GM23248 (cell line): ENCODE results near the gene TPP1. TPM values are rescaled to one million over a fixed set of nuclear protein-coding genes. Genes with fewer than 3 reads are reported as not detected.

ENCODE experiments used
- DNase-seq: peaks from one replicate; pipeline ENCODE4 v3.0.0-alpha.2; 2015
- H2AFZ ChIP-seq: fragments of 200-600 bp; sonication (generic); 2 replicates; pipeline ENCODE4 v1.6.1; 2016; ENCODE audit warnings: antibody characterized with exemption
- H3F3A ChIP-seq: fragments of 200-600 bp; sonication (generic); 2 replicates; pipeline ENCODE4 v1.6.1; 2016; ENCODE audit warnings: mild to moderate bottlenecking, antibody characterized with exemption, mixed run types; ENCODE audit not compliant: insufficient read depth
- H3K27ac ChIP-seq: fragments of 200-600 bp; sonication (generic); 2 replicates; pipeline ENCODE4 v1.5.1; 2016; ENCODE audit warnings: mild to moderate bottlenecking
- H3K27me3 ChIP-seq: fragments of 200-600 bp; sonication (generic); replicated peaks from 2 replicates; pipeline ENCODE4 v1.6.1; 2016; ENCODE audit warnings: mild to moderate bottlenecking; ENCODE audit not compliant: insufficient read depth
- H3K36me3 ChIP-seq: fragments of 200-600 bp; sonication (generic); 2 replicates; pipeline ENCODE4 v1.6.1; 2016; ENCODE audit warnings: low read depth, mild to moderate bottlenecking
- H3K4me1 ChIP-seq: fragments of 200-600 bp; sonication (generic); 2 replicates; pipeline ENCODE4 v1.6.1; 2016; ENCODE audit warnings: mild to moderate bottlenecking; ENCODE audit not compliant: insufficient read depth
- H3K4me2 ChIP-seq: fragments of 200-600 bp; sonication (generic); one replicate; pipeline ENCODE4 v1.6.1; 2016; ENCODE audit warnings: mild to moderate bottlenecking; ENCODE audit not compliant: unreplicated experiment
- H3K4me3 ChIP-seq: fragments of 200-600 bp; sonication (generic); 2 replicates; pipeline ENCODE4 v1.5.1; 2016; ENCODE audit warnings: mild to moderate bottlenecking
- H3K79me2 ChIP-seq: fragments of 200-600 bp; sonication (generic); 2 replicates; pipeline ENCODE4 v1.6.1; 2016; ENCODE audit warnings: mild to moderate bottlenecking; ENCODE audit not compliant: insufficient read depth
- H3K9ac ChIP-seq: fragments of 200-600 bp; sonication (generic); 2 replicates; pipeline ENCODE4 v1.6.1; 2016; ENCODE audit warnings: mild to moderate bottlenecking
- H3K9me2 ChIP-seq: fragments of 200-600 bp; sonication (generic); 2 replicates; pipeline ENCODE4 v1.6.1; 2016; ENCODE audit warnings: mixed run types, mild to moderate bottlenecking, moderate library complexity; ENCODE audit not compliant: insufficient read depth
- H3K9me3 ChIP-seq: fragments of 200-600 bp; sonication (generic); one replicate; pipeline ENCODE4 v1.6.1; 2017; ENCODE audit warnings: low read depth
- H4K20me1 ChIP-seq: fragments of 200-600 bp; sonication (generic); 2 replicates; pipeline ENCODE4 v1.6.0; 2016; ENCODE audit not compliant: insufficient read depth
- EZH2 ChIP-seq: fragments of 200-600 bp; sonication (generic); IDR thresholded peaks from 2 replicates; pipeline ENCODE4 v1.6.1; 2018; ENCODE audit warnings: antibody characterized with exemption, mild to moderate bottlenecking; ENCODE audit not compliant: insufficient read depth, poor library complexity, severe bottlenecking
- EZH2phosphoT487 ChIP-seq: fragments of 200-600 bp; sonication (generic); IDR thresholded peaks from 2 replicates; pipeline ENCODE4 v1.6.1; 2018; ENCODE audit warnings: antibody characterized with exemption, moderate library complexity, mild to moderate bottlenecking, low read depth; ENCODE audit not compliant: insufficient read depth
- WGBS, 2 experiments: methylation state at CpG; one replicate each; pipeline ENCODE4 v1.1.6; 2015 to 2017; ENCODE audit warnings: low lambda C conversion rate in 2 of 2, low coverage in 1 of 2; ENCODE audit errors: missing lambda C conversion rate in 2 of 2; 5-methylcytosine and 5-hydroxymethylcytosine counted together
- in situ Hi-C: fragments of 300-500 bp; cut with MboI; formaldehyde crosslinking; loops from 2 replicates; pipeline ENCODE4 v1.15.0; 2020
- polyA plus RNA-seq: library from polyadenylated mRNA; unstranded; fragments of >200 nt; fragmentation: Nextera tagmentation; extraction: Ambion mirVana; gene quantifications from 2 replicates; pipeline ENCODE4 v1.2.1, GENCODE V29; 2016
- total RNA-seq: library from RNA; depleted of rRNA; stranded (reverse); fragments of >200 nt; shearing (Covaris generic); gene quantifications from 2 replicates; pipeline ENCODE4 v1.2.3, GENCODE V29; 2014

Gene TPP1
- total and polyA plus RNA-seq, 2 experiments from 2014 or later, result 37.6 to 66.3 TPM

DNA sequence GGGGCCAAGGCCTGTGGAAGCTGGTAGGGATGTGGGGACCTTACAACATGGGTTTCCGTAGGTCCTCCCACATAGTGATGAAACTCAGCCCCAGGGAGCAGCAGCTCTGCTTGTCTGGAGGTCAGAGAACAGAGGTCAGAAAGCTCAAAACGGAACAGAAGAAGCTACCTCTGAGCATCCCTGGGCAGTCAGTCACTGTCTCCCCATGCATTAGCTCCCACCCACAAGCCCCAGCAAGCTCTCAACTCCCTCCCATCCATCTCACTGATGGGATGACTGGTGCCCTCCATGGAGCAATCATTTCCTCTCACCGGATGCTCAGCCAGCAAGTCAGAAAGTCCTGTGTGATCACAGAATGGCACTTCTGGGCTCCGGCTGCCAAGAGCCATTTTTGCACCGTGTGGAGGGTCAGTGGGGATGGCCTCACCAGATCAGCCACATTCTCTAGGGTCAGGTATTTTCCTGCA lies 1.9 kb downstream of the TPP1 start:
- H3K4me1 ChIP-seq, result peaks cover 25% of the 10 kb centered on the region
- H3K4me3 ChIP-seq, result peak overlapping the region; percentile 84
- peaks cover 31% of the 10 kb centered on the region for H3F3A ChIP-seq
- TF ChIP-seq EZH2 (no peak), EZH2phosphoT487 (no peak)
- peak; percentile 59 for DNase-seq
- H2AFZ ChIP-seq, result 0 out of 2 replicates have a peak overlapping the region, but pooled peaks have one; percentile 90
- peak overlapping the region; percentile 87 for H3K9ac ChIP-seq
- WGBS, 2 experiments, result 48 to 56% methylated on average over 5 of the region's 5 CpGs
- H3K27me3 ChIP-seq, result no peaks in the 10 kb centered on the region
- H3K27ac ChIP-seq, result peak overlapping the region; percentile 73; the same call in 1 of the 2 replicates
- in situ Hi-C loops, result no loop called here
- peak overlapping the region; percentile 97 for H3K4me2 ChIP-seq
- no peaks in the 10 kb centered on the region for H4K20me1 ChIP-seq
- H3K36me3 ChIP-seq, result no peaks in the 10 kb centered on the region
- H3K9me3 ChIP-seq, result no peaks in the 10 kb centered on the region
- H3K79me2 ChIP-seq, result peaks cover 15% of the 10 kb centered on the region; the same call in 1 of the 2 replicates
- no peaks in the 10 kb centered on the region for H3K9me2 ChIP-seq

- in situ Hi-C loops, result no loop called here
- Histone ChIP-seq H3K27ac (0 out of 2 replicates have a peak overlapping the region, but pooled peaks have one; percentile 8), H2AFZ (no peak overlapping the region), H3K9me3 (no peaks in the 10 kb centered on the region), H3K9ac (no peak overlapping the region), H3K9me2 (no peaks in the 10 kb centered on the region), H3K79me2 (peaks cover 16% of the 10 kb centered on the region), H3K4me3 (no peak overlapping the region), H3K27me3 (no peaks in the 10 kb centered on the region), H3K4me1 (peaks cover 25% of the 10 kb centered on the region), H4K20me1 (no peaks in the 10 kb centered on the region), H3F3A (peaks cover 31% of the 10 kb centered on the region), H3K36me3 (no peaks in the 10 kb centered on the region), H3K4me2 (no peak overlapping the region)
- WGBS, 2 experiments, result 88 to 93% methylated on average over 12 to 14 of the region's 14 CpGs
- peak; percentile 31 for DNase-seq
- TF ChIP-seq EZH2, result no peak
- no peak for TF ChIP-seq EZH2phosphoT487
Measured at GRCh38 chr11:6616596-6617250, 2.5 kb downstream of the TPP1 start.

- Histone ChIP-seq H4K20me1 (no peaks in the 10 kb centered on the region), H3K4me2 (no peak overlapping the region), H2AFZ (no peak overlapping the region), H3K27me3 (no peaks in the 10 kb centered on the region), H3K9me3 (no peaks in the 10 kb centered on the region), H3K79me2 (peaks cover 22% of the 10 kb centered on the region), H3K9me2 (no peaks in the 10 kb centered on the region), H3K9ac (no peak overlapping the region), H3F3A (peaks cover 34% of the 10 kb centered on the region), H3K27ac (no peak overlapping the region), H3K4me1 (peaks cover 27% of the 10 kb centered on the region), H3K4me3 (no peak overlapping the region), H3K36me3 (peaks cover 2% of the 10 kb centered on the region; the same call in 1 of the 2 replicates)
- TF ChIP-seq EZH2phosphoT487, result no peak
- TF ChIP-seq EZH2, result no peak
- in situ Hi-C loops, result no loop called here
- DNase-seq, result peak; percentile 66
- 81 to 83% methylated on average over 9 of the region's 9 CpGs for WGBS, 2 experiments
Measured at GRCh38 chr11:6615882-6616585, 3.2 kb downstream of the TPP1 start.

GRCh38 chr11:6615046-6615445 lies 4.2 kb downstream of the TPP1 start:
- H3K4me1 ChIP-seq, result peaks cover 34% of the 10 kb centered on the region
- no peaks in the 10 kb centered on the region for H3K9me2 ChIP-seq
- H3K36me3 ChIP-seq, result peaks cover 12% of the 10 kb centered on the region; the same call in 1 of the 2 replicates
- H3K79me2 ChIP-seq, result peaks cover 32% of the 10 kb centered on the region
- no peak overlapping the region for H2AFZ ChIP-seq
- no peak for DNase-seq
- H4K20me1 ChIP-seq, result no peaks in the 10 kb centered on the region
- H3K4me2 ChIP-seq, result no peak overlapping the region
- in situ Hi-C loops, result no loop called here
- no peaks in the 10 kb centered on the region for H3K27me3 ChIP-seq
- no peak overlapping the region for H3K27ac ChIP-seq
- H3K4me3 ChIP-seq, result no peak overlapping the region
- no peaks in the 10 kb centered on the region for H3K9me3 ChIP-seq
- 98 to 99% methylated on average over 5 of the region's 5 CpGs for WGBS, 2 experiments
- H3F3A ChIP-seq, result peaks cover 41% of the 10 kb centered on the region
- TF ChIP-seq EZH2phosphoT487 (no peak), EZH2 (no peak)
- no peak overlapping the region for H3K9ac ChIP-seq
